Fibroblast of skin of right quadriceps (primary cell): ENCODE measurements around the gene PKN2.
"Not testable (repeated sequence)": the region's sequence is repeated elsewhere in the genome, so short reads cannot be mapped to it uniquely, and the experiment has no call there.

Source experiments
- DNase-seq: peaks from one replicate; pipeline ENCODE4 v3.0.0-alpha.2; 2013

The PKN2 gene

GRCh38 chr1:88800382-88801051 lies 116.4 kb downstream of the PKN2 start:
- peak; percentile 13 for DNase-seq

- DNase-seq, result peak; percentile 25
These were observed 117.6 kb downstream of the PKN2 start for GRCh38 chr1:88801575-88802208.

- DNase-seq, result no peak
These were observed 118.3 kb downstream of the PKN2 start for GRCh38 chr1:88802404-88802803.

- DNase-seq, result peak; percentile 71
These were observed 118.9 kb downstream of the PKN2 start for GRCh38 chr1:88802950-88803349.

GRCh38 chr1:88803444-88803843 lies 119.4 kb downstream of the PKN2 start:
- no peak for DNase-seq

GRCh38 chr1:88812366-88812765 lies 128.3 kb downstream of the PKN2 start:
- no peak for DNase-seq

GRCh38 chr1:88813471-88813870 lies 129.4 kb downstream of the PKN2 start:
- DNase-seq, result no peak

- not testable (repeated sequence) for DNase-seq
These were observed 135.6 kb downstream of the PKN2 start for GRCh38 chr1:88819642-88820041.

GRCh38 chr1:88825721-88826120 lies 141.6 kb downstream of the PKN2 start:
- DNase-seq, result no peak

- no peak for DNase-seq
These were observed 163.6 kb downstream of the PKN2 start for GRCh38 chr1:88847643-88848042.

GRCh38 chr1:88851303-88852063 lies 167.4 kb downstream of the PKN2 start:
- no peak for DNase-seq

GRCh38 chr1:88867743-88868521 lies 183.9 kb downstream of the PKN2 start:
- DNase-seq, result peak; percentile 80

- not testable (repeated sequence) for DNase-seq
These were observed 185.6 kb downstream of the PKN2 start for GRCh38 chr1:88869644-88870043.

GRCh38 chr1:88873737-88874349 lies 189.8 kb downstream of the PKN2 start:
- DNase-seq, result peak; percentile 35

GRCh38 chr1:88875595-88875994 lies 191.5 kb downstream of the PKN2 start:
- DNase-seq, result no peak

- no peak for DNase-seq
These were observed 192.7 kb downstream of the PKN2 start for GRCh38 chr1:88876573-88877365.

- peak; percentile 44 for DNase-seq
These were observed 193.3 kb downstream of the PKN2 start for GRCh38 chr1:88877382-88877825.

- no peak for DNase-seq
These were observed 193.8 kb downstream of the PKN2 start for GRCh38 chr1:88877911-88878310.

GRCh38 chr1:88878731-88879130 lies 194.7 kb downstream of the PKN2 start:
- DNase-seq, result no peak

GRCh38 chr1:88880717-88881116 lies 196.6 kb downstream of the PKN2 start:
- not testable (repeated sequence) for DNase-seq

- DNase-seq, result no peak
These were observed 199.1 kb downstream of the PKN2 start for GRCh38 chr1:88883156-88883555.
